COLO829 (cell line): ENCODE results near the gene GRID2.

Experiments used
- DNase-seq: peaks from one replicate; pipeline ENCODE4 v3.0.0; 2012; ENCODE audit warnings: low spot score

The GRID2 gene

GRCh38 chr4:93414041-93414550 is 1110.3 kb downstream of the GRID2 start:
- DNase-seq, result no peak

GRCh38 chr4:93416344-93417128 is 1112.8 kb downstream of the GRID2 start:
- DNase-seq, result peak; percentile 42

GRCh38 chr4:93431371-93431770 is 1127.6 kb downstream of the GRID2 start:
- no peak for DNase-seq

- DNase-seq, result no peak
Observed at GRCh38 chr4:93433840-93434239, 1130.1 kb downstream of the GRID2 start.

GRCh38 chr4:93436000-93436626 is 1132.3 kb downstream of the GRID2 start:
- no peak for DNase-seq

GRCh38 chr4:93437991-93438390 is 1134.2 kb downstream of the GRID2 start:
- no peak for DNase-seq

GRCh38 chr4:93444860-93445259 is 1141.1 kb downstream of the GRID2 start:
- DNase-seq, result no peak

GRCh38 chr4:93446038-93446437 is 1142.3 kb downstream of the GRID2 start:
- no peak for DNase-seq

- DNase-seq, result no peak
Observed at GRCh38 chr4:93448691-93449293, 1145.0 kb downstream of the GRID2 start.

- DNase-seq, result no peak
Observed at GRCh38 chr4:93451954-93452353, 1148.2 kb downstream of the GRID2 start.

GRCh38 chr4:93461541-93461940 is 1157.8 kb downstream of the GRID2 start:
- DNase-seq, result no peak

- DNase-seq, result no peak
Observed at GRCh38 chr4:93466446-93466845, 1162.7 kb downstream of the GRID2 start.

- no peak for DNase-seq
Observed at GRCh38 chr4:93467484-93468155, 1163.9 kb downstream of the GRID2 start.

GRCh38 chr4:93469560-93469959 is 1165.8 kb downstream of the GRID2 start:
- no peak for DNase-seq

- DNase-seq, result no peak
Observed at GRCh38 chr4:93475730-93476129, 1172.0 kb downstream of the GRID2 start.

- DNase-seq, result no peak
Observed at GRCh38 chr4:93478805-93479204, 1175.0 kb downstream of the GRID2 start.

- no peak for DNase-seq
Observed at GRCh38 chr4:93480452-93480851, 1176.7 kb downstream of the GRID2 start.

- no peak for DNase-seq
Observed at GRCh38 chr4:93495346-93495745, 1191.6 kb downstream of the GRID2 start.

- DNase-seq, result no peak
Observed at GRCh38 chr4:93501244-93501643, 1197.5 kb downstream of the GRID2 start.

- DNase-seq, result peak; percentile 24
Observed at GRCh38 chr4:93501946-93502345, 1198.2 kb downstream of the GRID2 start.

- DNase-seq, result no peak
Observed at GRCh38 chr4:93502991-93503390, 1199.2 kb downstream of the GRID2 start.

GRCh38 chr4:93513851-93514250 is 1210.1 kb downstream of the GRID2 start:
- DNase-seq, result no peak

- no peak for DNase-seq
Observed at GRCh38 chr4:93515208-93515607, 1211.4 kb downstream of the GRID2 start.
